SKM-1 treated with dmso at 0.1 percent for 144 hours (cell line): Measurements from ENCODE around the gene YAF2.
"Not testable (repeated sequence)": the region's sequence is repeated elsewhere in the genome, so short reads cannot be mapped to it uniquely, and the experiment has no call there.

Experiments used
- DNase-seq: peaks from one replicate; lab custom pipeline; 2025; ENCODE audit not compliant: unreplicated experiment; lab: John Stamatoyannopoulos, UW

Gene YAF2

DNA sequence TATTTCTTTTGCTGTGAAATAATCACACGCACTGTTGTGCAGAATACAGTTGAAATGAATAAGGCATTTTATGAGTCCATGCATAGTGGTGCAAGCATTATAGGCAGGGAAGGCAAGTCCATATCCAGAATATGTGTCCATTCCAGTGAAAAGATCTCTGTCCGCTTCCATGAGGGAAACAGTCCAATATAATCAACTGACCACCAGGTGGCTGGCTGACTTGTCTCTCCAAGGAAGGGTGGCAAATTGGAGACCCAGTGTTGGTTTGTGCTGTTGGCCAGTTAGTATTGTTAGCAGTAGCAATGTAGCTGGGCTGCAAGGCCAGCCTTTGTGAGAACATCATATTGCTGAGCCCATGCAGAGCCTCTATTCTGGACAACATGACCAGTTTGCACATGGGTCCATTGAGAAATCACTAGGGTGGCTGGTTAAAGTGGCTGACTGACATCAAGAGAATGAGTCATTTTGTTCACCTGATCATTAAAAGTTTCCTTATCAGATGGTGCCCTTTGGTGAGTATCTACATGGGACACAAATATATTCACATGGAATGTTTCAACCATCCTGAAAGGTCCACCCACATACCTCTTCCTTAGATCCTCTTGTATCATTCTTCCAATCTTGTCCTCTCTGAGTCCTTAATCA is 17.3 kb upstream of the YAF2 start:
- no peak for DNase-seq

GRCh38 chr12:42252645-42253044 is 14.6 kb upstream of the YAF2 start:
- DNase-seq: not testable (repeated sequence)

DNA sequence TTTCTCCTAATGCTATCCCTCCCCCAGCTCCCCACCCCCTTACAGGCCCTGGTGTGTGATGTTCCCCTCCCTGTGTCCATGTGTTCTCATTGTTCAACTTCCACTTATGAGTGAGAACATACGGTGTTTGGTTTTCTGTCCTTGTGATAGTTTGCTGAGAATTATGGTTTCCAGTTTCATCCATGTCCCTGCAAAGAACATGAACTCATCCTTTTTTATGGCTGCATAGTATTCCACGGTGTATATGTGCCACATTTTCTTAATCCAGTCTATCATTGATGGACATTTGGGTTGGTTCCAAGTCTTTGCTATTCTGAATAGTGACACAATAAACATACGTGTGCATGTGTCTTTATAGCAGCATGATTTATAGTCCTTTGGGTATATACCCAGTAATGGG is 11.0 kb upstream of the YAF2 start:
- not testable (repeated sequence) for DNase-seq

GRCh38 chr12:42240131-42240750 is 2.2 kb upstream of the YAF2 start:
- no peak for DNase-seq

DNA sequence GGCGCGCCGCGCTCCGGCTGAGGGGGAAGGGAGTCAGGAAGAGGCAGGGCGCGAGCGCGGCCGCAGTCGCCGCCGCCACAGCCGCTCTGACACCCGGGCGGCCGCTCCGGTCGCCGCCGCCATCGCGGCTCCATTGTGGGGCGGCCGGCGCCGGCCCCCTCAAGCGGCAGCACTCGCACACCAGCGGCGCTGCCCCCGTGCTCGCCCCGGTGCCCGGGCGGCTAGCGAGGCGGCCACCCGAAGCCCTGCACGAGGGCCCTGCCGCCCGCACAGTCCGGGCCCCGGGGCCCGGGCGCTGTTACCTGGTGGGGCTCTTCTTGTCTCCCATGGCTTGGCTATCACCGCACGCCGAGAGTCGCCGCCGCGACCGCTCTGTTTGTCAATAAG is 202 bp downstream of the YAF2 start:
- no peak for DNase-seq

GRCh38 chr12:42237052-42237852 is 796 bp downstream of the YAF2 start:
- peak; percentile 54 for DNase-seq

DNA sequence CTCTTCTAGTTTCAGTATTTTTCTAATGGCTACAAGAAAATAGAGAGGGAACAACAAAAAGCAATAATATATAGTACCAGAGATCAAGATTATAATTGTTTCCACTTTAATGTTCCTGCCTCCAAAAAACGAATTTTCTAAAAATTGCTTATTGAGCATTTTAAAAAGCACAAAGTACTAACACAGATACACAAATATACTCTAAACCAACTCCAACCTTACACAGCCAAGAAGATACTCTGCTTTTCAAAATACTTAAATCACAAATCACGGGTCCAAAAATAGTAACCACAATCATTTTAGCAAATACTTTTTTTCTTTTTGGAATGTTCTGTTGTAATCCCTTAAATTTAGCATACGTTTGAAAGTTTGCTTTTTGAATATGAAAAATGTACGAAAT is 2.0 kb downstream of the YAF2 start:
- DNase-seq: no peak

GRCh38 chr12:42235426-42235825 is 2.6 kb downstream of the YAF2 start:
- DNase-seq: no peak

- DNase-seq: no peak
Observed at GRCh38 chr12:42234970-42235369, 3.1 kb downstream of the YAF2 start.

DNA sequence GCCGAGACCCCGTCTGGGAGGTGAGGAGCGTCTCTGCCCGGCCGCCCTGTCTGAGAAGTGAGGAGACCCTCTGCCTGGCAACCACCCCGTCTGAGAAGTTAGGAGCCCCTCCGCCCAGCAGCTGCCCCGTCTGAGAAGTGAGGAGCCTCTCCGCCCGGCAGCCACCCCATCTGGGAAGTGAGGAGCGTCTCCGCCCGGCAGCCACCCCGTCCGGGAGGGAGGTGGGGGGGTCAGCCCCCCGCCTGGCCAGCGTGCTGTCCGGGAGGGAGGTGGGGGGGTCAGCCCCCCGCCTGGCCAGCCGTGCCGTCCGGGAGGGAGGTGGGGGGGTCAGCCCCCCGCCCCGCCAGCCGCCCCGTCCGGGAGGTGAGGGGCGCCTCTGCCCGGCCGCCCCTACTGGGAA is 10.5 kb downstream of the YAF2 start:
- DNase-seq: not testable (repeated sequence)

DNA sequence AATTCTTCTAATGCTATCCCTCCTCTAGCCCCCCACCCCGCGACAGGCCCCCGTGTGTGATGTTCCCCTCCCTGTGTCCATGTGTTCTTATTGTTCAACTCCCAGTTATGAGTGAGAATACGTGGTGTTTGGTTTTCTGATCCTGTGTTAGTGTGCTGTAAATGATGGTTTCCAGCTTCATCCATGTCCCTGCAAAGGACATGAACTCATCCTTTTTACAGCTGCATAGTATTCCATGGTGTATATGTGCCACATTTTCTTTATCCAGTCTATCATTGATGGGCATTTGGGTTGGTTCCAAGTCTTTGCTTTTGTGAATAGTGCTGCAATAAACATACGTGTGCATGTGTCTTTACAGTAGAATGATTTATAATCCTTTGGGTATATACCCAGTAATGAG is 13.5 kb downstream of the YAF2 start:
- DNase-seq: not testable (repeated sequence)

DNA sequence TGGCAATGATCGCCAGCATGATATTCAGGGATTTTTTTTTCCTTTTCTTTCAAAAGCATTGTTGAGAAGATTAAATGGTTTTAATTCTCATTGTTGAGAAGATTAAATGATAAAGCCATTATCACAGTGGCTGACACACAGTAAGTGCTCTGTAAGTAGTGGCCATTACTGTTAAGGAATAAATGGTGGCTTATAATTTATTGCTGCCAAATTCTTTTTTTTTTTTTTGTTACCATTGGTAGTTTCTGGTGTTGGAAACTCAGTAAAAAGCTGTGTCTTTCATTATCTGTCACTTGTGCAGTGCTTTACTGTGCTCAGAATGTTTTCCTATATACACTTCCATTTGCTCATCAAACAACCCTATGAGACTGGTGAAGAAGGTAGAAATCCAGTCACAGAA is 15.3 kb downstream of the YAF2 start:
- DNase-seq: no peak

DNA sequence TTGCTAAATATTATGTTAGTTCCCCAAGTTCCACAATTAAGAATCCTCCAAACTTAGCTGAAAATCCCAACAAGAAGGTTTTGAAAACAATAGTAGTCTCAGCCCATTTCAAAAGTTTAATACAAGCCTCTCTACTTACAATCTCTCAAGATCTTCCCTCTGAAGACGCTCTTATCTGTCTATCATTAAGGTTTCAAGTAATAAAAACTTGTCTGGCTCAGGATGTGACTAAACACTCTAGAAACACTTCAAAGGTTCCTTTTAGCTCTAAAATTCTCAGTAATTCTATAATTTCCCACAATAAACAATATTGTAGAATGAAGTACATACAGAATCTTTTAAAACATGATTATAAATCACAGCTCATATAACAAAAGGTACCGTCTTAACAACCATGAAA is 16.3 kb downstream of the YAF2 start:
- no peak for DNase-seq

- DNase-seq: no peak
Observed at GRCh38 chr12:42217656-42218055, 20.4 kb downstream of the YAF2 start.

DNA sequence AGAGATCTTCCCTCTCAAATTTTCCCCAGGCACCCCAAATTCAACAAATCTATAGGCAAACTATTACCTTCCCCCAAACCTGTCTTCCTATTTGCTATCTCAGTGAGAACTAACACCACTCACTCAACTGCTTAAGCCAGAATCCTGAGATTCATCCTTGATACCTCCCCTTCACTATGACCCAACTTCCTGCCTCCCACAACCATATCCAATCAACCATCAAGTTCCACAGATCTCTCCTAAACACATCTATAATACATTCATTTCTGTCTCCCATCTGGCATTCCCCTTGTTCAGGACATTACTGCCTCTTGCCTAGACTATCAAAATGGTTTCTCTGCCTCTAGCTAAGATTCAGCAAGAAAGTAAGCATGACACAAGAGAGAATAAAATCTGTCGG is 21.3 kb downstream of the YAF2 start:
- no peak for DNase-seq

DNA sequence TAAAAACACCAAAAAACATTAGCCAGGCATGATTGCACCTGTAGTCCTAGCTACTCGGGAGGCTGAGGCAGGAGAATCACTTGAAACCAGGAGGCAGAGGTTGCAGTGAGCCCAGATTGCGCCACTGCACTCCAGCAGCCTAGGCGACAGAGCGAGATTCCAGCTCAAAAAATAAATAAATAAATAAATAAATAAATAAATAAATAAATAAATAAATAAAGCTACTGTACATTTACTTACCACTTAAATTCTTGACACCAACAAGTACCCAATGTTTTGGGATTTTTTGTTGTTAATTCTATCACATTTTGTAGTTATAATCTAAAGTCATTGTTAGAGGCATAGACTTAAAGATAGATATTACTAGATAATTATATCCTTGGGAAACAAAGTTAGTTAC is 22.3 kb downstream of the YAF2 start:
- DNase-seq: not testable (repeated sequence)

DNA sequence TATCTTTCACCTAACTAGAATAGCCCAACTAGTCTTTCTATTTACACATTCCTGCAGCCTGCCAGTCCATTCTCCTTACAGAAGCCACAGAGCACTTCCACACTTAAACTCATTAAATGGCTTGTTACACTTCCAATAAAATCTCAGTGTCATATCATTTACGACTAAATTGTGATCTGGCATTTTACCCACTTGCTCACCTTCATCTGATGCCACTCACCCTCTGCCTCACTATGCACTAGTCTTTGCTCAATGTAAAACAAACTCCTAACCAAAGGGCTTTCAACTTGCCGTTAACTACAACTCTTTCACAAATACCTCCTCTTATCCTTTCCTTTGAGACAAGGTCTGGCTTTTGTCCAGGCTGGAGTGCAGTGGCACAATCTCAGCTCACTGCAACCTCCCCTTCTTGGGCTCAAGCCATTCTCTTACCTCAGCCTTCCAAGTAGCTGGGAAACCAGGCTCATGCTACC is 24.1 kb downstream of the YAF2 start:
- no peak for DNase-seq

DNA sequence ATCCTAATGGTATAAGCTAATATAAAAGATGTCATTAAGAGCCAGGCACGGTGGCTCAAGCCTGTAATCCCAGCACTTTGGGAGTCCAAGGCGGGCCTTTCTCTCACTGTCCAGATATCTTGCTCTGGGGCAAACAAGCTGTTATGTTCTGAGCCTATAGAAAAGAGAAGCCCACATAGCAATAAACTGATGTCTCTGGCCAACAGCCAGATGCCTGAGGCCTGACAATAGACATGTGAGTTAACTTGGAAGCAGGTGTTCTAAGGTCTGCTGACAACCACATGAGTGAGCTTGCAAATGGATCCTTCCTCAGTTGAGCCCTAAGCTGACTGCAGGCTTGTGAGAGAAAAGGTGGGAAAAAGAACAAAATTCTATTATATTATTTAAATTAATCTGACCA is 25.0 kb downstream of the YAF2 start:
- DNase-seq: no peak

GRCh38 chr12:42208574-42208973 is 29.5 kb downstream of the YAF2 start:
- no peak for DNase-seq

DNA sequence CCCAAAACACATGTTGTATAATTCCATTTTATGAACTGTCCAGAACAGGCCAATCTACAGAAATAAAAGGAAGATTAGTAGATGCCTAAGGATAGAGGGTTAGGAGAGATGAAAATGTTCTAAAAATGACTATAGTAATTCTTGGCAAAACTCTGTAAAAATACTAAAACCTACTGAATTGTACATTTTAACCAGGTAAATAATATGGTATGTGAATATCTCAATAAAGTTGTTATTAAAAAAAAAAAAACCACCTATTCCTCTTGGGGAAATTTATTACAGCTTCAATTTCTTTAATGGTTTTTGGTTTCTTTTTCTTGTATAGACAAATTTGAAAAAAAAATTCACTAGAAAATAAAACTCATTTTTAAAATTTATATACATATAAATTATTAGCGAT is 33.2 kb downstream of the YAF2 start:
- DNase-seq: no peak

DNA sequence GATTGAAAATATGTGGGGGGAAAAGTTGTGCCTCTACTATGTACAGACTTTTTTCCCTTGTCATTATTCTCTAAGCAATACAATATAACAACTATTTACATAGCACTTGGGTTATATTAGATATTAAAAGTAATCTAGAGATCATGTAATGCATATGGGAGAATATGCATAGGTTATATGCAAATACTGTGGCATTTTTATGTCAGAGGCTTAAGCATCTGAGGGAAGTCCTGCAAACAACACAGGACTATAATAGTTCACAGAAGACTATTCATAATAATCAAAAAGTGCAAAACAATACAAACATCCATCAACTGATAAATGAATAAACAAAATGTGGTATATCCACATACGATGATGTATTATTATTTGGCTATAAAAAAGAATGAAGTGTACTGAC is 33.7 kb downstream of the YAF2 start:
- no peak for DNase-seq

DNA sequence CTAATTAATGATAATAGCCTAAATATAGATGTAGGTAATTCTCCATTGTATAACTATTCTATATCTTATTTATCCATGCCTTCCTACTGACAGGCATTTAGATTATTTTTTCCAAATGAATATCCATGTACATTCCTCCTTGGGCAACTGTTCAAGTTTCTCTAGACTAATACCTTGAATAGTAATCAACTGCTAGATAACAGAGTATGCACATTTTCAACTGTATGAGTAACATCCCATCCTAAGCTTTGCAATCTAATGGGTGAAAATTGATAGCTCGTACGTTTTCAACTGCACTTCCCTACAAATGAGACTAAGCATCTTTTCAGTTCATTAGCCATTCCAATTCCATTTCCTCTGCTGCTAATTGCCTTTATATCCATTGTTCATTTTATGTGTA is 37.0 kb downstream of the YAF2 start:
- no peak for DNase-seq
